HFF-Myc (cell line): ENCODE measurements around the gene UMAD1.

Experiments
- DNase-seq: peaks from one replicate; pipeline ENCODE4 v3.0.0-alpha.2; 2011; ENCODE audit warnings: low read depth; ENCODE audit errors: extremely low read depth
- H3K4me3 ChIP-seq: replicated peaks from 2 replicates; pipeline ENCODE4 v1.5.1; 2011; ENCODE audit warnings: low read depth, mild to moderate bottlenecking, control low read depth, low read length
- TF ChIP-seq, protein P1 (sequence below): IDR thresholded peaks from 2 replicates; pipeline ENCODE4 v1.5.1; 2012; ENCODE audit warnings: mild to moderate bottlenecking, low read depth, low read length, control low read depth; ENCODE audit errors: missing control alignments

UMAD1 gene

DNA sequence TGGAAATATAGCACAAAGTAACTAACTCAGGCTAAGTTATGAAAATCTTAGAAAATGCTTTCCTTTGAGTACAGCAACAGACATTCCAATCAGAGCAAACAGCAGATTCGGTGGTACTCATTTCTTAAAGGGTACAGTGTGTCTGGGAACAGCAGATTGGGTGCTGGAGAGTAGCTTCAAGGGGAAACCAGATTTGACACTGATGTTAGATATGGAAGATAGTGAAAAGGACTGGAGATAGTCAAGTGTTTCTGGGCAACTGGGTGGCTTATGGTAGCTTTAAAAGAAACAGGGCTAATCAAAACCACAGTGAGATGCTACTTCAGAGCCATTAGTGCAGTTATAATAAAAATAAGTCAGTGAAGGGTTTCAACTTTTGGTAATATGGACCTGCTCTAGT, 12.1 kb upstream of the UMAD1 start:
- H3K4me3 ChIP-seq, result no peak overlapping the region
- TF ChIP-seq, protein P1, sequence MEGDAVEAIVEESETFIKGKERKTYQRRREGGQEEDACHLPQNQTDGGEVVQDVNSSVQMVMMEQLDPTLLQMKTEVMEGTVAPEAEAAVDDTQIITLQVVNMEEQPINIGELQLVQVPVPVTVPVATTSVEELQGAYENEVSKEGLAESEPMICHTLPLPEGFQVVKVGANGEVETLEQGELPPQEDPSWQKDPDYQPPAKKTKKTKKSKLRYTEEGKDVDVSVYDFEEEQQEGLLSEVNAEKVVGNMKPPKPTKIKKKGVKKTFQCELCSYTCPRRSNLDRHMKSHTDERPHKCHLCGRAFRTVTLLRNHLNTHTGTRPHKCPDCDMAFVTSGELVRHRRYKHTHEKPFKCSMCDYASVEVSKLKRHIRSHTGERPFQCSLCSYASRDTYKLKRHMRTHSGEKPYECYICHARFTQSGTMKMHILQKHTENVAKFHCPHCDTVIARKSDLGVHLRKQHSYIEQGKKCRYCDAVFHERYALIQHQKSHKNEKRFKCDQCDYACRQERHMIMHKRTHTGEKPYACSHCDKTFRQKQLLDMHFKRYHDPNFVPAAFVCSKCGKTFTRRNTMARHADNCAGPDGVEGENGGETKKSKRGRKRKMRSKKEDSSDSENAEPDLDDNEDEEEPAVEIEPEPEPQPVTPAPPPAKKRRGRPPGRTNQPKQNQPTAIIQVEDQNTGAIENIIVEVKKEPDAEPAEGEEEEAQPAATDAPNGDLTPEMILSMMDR, result no peak
- DNase-seq, result no peak

DNA sequence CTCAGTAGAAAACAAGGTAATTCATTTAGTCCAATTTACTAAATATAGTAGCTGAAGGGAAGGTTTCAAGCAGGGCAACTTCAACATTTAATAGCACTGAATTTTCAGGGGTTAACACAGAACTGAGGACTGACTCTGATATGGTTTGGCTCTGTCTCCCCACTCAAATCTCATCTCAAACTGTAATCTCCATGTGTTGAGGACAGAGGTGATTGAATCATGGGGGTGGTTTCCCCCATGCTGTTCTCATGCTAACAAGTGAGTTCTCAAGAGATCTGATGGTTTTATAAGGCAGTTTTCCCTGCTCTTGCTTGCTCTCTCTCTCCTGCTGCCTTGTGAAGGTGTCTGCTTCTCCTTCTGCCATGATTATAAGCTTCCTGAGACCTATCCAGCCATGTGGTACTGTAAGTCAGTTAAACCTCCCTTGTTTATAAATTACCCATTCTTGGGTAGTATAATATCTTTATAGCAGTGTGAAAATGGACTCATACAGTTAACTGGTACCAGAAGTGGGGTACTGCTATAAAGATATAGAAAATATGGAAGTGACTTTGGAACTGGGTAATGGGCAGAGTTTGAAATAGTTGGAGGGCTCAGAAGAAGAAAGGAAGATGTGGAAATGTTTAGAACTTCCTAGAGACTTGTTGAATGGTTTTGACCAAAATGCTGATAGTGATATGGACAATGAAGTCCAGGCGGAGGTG, 9.8 kb upstream of the UMAD1 start:
- no peak overlapping the region for H3K4me3 ChIP-seq
- TF ChIP-seq, protein P1, result no peak
- DNase-seq, result no peak

DNA sequence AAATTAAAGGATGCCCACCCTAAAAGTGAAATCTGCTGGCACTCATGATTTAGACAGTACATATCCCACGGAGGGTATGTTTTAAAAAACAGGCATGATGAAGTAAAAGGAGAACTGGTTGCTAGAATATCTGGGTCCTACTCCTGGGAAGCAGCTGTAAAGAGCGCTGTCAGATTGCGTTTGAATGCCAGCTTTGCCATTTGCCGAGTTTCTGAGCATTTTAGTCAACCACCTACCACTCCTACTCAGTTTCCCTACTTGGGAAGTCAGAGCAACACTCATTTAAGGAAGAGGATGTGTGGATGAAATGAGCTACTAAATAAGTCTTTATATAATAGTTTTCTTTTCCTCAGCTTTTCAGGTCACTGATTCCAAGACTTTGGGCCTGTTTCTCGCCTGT, 1.1 kb upstream of the UMAD1 start:
- peak overlapping the region; percentile 90 for H3K4me3 ChIP-seq
- TF ChIP-seq, protein P1, result no peak
- no peak for DNase-seq

DNA sequence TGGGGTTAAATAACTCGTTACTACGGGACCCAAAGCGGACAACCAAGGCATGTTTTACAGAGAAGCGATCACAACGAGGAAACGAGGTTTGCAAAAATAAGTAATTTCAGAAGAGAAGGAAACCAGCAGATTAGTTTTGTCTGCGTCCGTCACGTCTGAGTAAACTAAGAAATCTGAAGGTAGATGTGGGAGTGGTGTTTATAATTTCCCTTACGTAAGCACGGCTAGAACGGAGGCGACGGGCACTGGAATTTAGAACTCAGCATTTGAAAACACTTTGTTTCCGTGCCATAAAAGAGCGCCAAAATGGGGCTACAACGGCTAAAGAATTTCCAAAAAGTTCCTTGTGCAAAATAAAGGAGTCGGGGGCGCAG, 718 bp upstream of the UMAD1 start:
- H3K4me3 ChIP-seq, result peak overlapping the region; percentile 90
- no peak for DNase-seq
- TF ChIP-seq, protein P1, result no peak

DNA sequence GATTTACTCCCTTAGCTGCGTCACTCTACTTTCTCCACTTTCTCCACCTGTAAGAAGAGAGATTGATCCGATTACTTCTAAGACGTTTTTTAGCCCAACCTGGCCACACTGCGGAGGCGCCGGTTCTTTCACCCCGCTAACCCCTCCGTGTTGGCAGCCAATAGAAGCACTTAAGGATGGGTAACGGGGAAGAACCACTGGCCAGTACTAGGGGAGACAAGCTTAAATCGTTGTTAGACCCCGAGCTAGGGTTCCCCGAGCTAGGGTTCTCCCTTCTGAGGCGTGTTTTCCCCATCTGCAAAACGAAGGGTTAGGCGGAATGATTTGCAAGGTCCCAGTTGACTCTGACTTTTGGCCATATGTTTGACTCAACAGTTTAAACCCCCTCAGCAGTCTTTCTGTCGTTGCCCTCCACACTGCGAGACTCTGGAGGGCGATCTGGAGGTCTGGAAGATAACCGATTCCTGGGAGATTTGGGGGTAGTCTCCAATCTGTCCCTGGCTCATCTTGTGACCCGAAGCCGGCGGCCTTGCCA, 644 bp downstream of the UMAD1 start:
- TF ChIP-seq, protein P1, result no peak
- no peak for DNase-seq
- H3K4me3 ChIP-seq, result peak overlapping the region; percentile 90

DNA sequence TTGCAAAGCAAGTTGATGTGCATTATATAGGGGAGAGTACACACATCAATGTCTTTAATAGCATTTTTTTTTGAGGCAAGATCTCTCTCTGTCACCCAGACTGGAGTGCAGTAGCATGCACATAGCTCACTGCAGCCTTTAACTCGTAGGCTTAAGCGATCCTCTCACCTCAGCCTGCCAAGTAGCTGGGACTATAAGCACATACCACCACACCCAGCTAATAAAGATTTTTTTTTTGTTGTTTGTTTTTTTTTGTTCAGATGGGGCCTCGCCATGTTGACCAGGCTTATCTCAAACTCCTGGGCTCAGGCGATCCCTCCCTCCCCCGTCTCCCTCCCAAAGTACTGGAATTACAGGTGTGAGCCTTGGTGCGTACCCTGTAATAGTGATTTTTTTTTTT, 1.5 kb downstream of the UMAD1 start:
- no peak overlapping the region for H3K4me3 ChIP-seq
- no peak for DNase-seq
- TF ChIP-seq, protein P1, result no peak
